ENCODE data around the gene NT5C1A.

Gene NT5C1A

GRCh38 chr1:39633422-39633821 lies 38.5 kb downstream of the NT5C1A start:
- no peak for DNase-seq

GRCh38 chr1:39632682-39633417 lies 39.1 kb downstream of the NT5C1A start:
- peak; percentile 48 for DNase-seq

GRCh38 chr1:39632323-39632681 lies 39.6 kb downstream of the NT5C1A start:
- DNase-seq: no peak

- DNase-seq: no peak
Measured at GRCh38 chr1:39631361-39632322, 40.3 kb downstream of the NT5C1A start.

- no peak for DNase-seq
Measured at GRCh38 chr1:39628807-39629350, 43.0 kb downstream of the NT5C1A start.

GRCh38 chr1:39626646-39627045 lies 45.3 kb downstream of the NT5C1A start:
- DNase-seq: no peak

GRCh38 chr1:39625462-39626273 lies 46.2 kb downstream of the NT5C1A start:
- no peak for DNase-seq

- DNase-seq: no peak
Measured at GRCh38 chr1:39625009-39625408, 46.9 kb downstream of the NT5C1A start.

- DNase-seq: no peak
Measured at GRCh38 chr1:39623053-39623452, 48.9 kb downstream of the NT5C1A start.

GRCh38 chr1:39622427-39622826 lies 49.5 kb downstream of the NT5C1A start:
- DNase-seq: no peak

GRCh38 chr1:39620659-39621165 lies 51.2 kb downstream of the NT5C1A start:
- no peak for DNase-seq

GRCh38 chr1:39617488-39618049 lies 54.3 kb downstream of the NT5C1A start:
- no peak for DNase-seq

- DNase-seq: peak; percentile 21
Measured at GRCh38 chr1:39615086-39615673, 56.7 kb downstream of the NT5C1A start.

GRCh38 chr1:39614488-39614887 lies 57.4 kb downstream of the NT5C1A start:
- DNase-seq: no peak

GRCh38 chr1:39613250-39613649 lies 58.7 kb downstream of the NT5C1A start:
- no peak for DNase-seq

- peak; percentile 60 for DNase-seq
Measured at GRCh38 chr1:39609618-39610331, 62.1 kb downstream of the NT5C1A start.
